Psoas muscle (tissue), 8 donors: ENCODE data around the gene ETV6. TPM values are rescaled to one million over a fixed set of nuclear protein-coding genes. Genes with fewer than 3 reads are reported as not detected.

Source experiments
- ATAC-seq, 4 donors: fragments of 200-7000 bp; cut with Tn5 transposase; one replicate each; pipeline ENCODE4 v1.9.1; 2020; ENCODE audit warnings: moderate library complexity in 3 of 4, mild to moderate bottlenecking in 2 of 4
- DNase-seq, 2 donors: peaks; one replicate each; pipeline ENCODE4 v3.0.0-alpha.2; 2020
- H3K27ac ChIP-seq: fragments of 200-600 bp; one replicate; pipeline ENCODE4 v1.8.0; 2022
- H3K27me3 ChIP-seq, 3 donors: fragments of 200-600 bp in 1 of 3; one replicate each; pipeline versions ENCODE4 v1.6.1 to v1.8.0; 2013 to 2022; ENCODE audit warnings: low read length in 2 of 3, mild to moderate bottlenecking in 2 of 3, moderate library complexity in 1 of 3; ENCODE audit not compliant: insufficient read depth in 3 of 3
- H3K36me3 ChIP-seq, 2 donors: fragments of 200-600 bp in 1 of 2; one replicate each; pipeline versions ENCODE4 v1.6.1 to v1.8.0; 2013 to 2022; ENCODE audit warnings: low read depth in 1 of 2, mild to moderate bottlenecking in 1 of 2, moderate library complexity in 1 of 2; ENCODE audit not compliant: insufficient read depth in 1 of 2
- H3K4me1 ChIP-seq: fragments of 200-600 bp; one replicate; pipeline ENCODE4 v1.8.0; 2022
- H3K4me3 ChIP-seq: fragments of 200-600 bp; one replicate; pipeline ENCODE4 v1.8.0; 2022; ENCODE audit warnings: mild to moderate bottlenecking
- H3K9me3 ChIP-seq: fragments of 200-600 bp; one replicate; pipeline ENCODE4 v1.8.0; 2022
- CTCF ChIP-seq: fragments of 200-600 bp; IDR thresholded peaks from one replicate; pipeline ENCODE4 v1.8.0; 2022; ENCODE audit warnings: antibody characterized with exemption
- WGBS, 3 donors: extraction: QIAGEN DNeasy Blood & Tissue Kit; methylation state at CpG; one replicate each; pipeline versions ENCODE4 v1.1.6 to v1.1.7; 2013; 5-methylcytosine and 5-hydroxymethylcytosine counted together
- intact Hi-C, 2 donors: fragments of 100-400 bp; cut with DNase I; formaldehyde crosslinking; loops; one replicate each; pipeline versions ENCODE4 v1.11.0 to v1.14.2; 2022
- polyA plus RNA-seq, 3 donors: library from polyadenylated mRNA; stranded (reverse); fragments of 200-250 nt; gene quantifications; one replicate each; pipeline ENCODE4 v1.2.3, GENCODE V29; 2013
- total RNA-seq, 4 donors: library from RNA; stranded (reverse); fragmentation: NEBNext Ultra II Directional in 2 of 4; extraction: Animal tissue kit (Norgen Biotek cat#: 25700) in 2 of 4; gene quantifications; one replicate each; pipeline versions ENCODE4 v1.2.1 to v1.2.4, GENCODE V29; 2021 to 2023
- donor health status: healthy with polysubstance abuse.
- donor health status: DM: no; HTN: no; CAD: no; lungs with moderate emphysema.
- donor health status: Bipolar disorder and iron deficiency.
- donor health status: healthy.
- donor health status: DM: yes; HTN: yes; CAD: no.
- donor health status: DM: no; HTN: no; CAD: no.
- donor health status: DM: no; HTN: no; CAD: no.
- donor health status: DM: yes; HTN: yes; CAD: no.

Gene ETV6
- total and polyA plus RNA-seq, 7 donors: 2.8 to 22.9 (median 4.9) TPM

- ATAC-seq (no peak), DNase-seq (no peak)
- H3K9me3 ChIP-seq: no peaks in the 10 kb centered on the region
- H3K4me1 ChIP-seq: peaks cover 15% of the 10 kb centered on the region
- 97 to 99% (median 98%) methylated on average over 6 of the region's 6 CpGs for WGBS, 3 donors
- H3K36me3 ChIP-seq: no peaks in the 10 kb centered on the region
- H3K27ac ChIP-seq: no peak overlapping the region
- no peak overlapping the region for H3K4me3 ChIP-seq
- intact Hi-C loops: loop anchor here in 1 of 2 donors (10.0 kb wide), 1 partner anchor 128 kb away; no protein-coding TSS in a partner anchor
- H3K27me3 ChIP-seq: no peaks in the 10 kb centered on the region
- no peak for TF ChIP-seq CTCF
These were observed 63.0 kb downstream of the ETV6 start for GRCh38 chr12:11712491-11712890.

GRCh38 chr12:11713202-11713601 is 63.7 kb downstream of the ETV6 start:
- no peak for TF ChIP-seq CTCF
- H3K27ac ChIP-seq: no peak overlapping the region
- DNase-seq (no peak), ATAC-seq (no peak)
- WGBS, 3 donors: 83 to 95% (median 93%) methylated on average over 4 of the region's 4 CpGs
- no peaks in the 10 kb centered on the region for H3K27me3 ChIP-seq
- intact Hi-C loops: loop anchor here in 1 of 2 donors (10.0 kb wide), 1 partner anchor 128 kb away; no protein-coding TSS in a partner anchor
- no peaks in the 10 kb centered on the region for H3K36me3 ChIP-seq
- no peaks in the 10 kb centered on the region for H3K9me3 ChIP-seq
- H3K4me1 ChIP-seq: peaks cover 15% of the 10 kb centered on the region
- H3K4me3 ChIP-seq: no peak overlapping the region

- 92 to 95% (median 94%) methylated on average over 5 of the region's 5 CpGs for WGBS, 3 donors
- intact Hi-C loops: loop anchor here in 1 of 2 donors (10.0 kb wide), 1 partner anchor 130 kb away; no protein-coding TSS in a partner anchor
- peaks cover 9% of the 10 kb centered on the region for H3K4me1 ChIP-seq
These were observed 65.2 kb downstream of the ETV6 start for GRCh38 chr12:11714626-11715025.

GRCh38 chr12:11715621-11716020 is 66.1 kb downstream of the ETV6 start:
- WGBS, 3 donors: 84 to 87% (median 86%) methylated on average over 4 of the region's 4 CpGs
- no peak for TF ChIP-seq CTCF
- Histone ChIP-seq H3K4me1 (peaks cover 10% of the 10 kb centered on the region), H3K4me3 (no peak overlapping the region), H3K27me3 (no peaks in the 10 kb centered on the region), H3K36me3 (no peaks in the 10 kb centered on the region), H3K9me3 (no peaks in the 10 kb centered on the region), H3K27ac (no peak overlapping the region)
- no peak for ATAC-seq
- no peak for DNase-seq
- intact Hi-C loops: loop anchor here in 1 of 2 donors (10.0 kb wide), 1 partner anchor 131 kb away; no protein-coding TSS in a partner anchor

More at GRCh38 chr12:11714626-11715025, 65.2 kb downstream of the ETV6 start:
- H3K27ac ChIP-seq: no peak overlapping the region
- ATAC-seq (no peak), DNase-seq (no peak)
- no peaks in the 10 kb centered on the region for H3K36me3 ChIP-seq
- H3K4me3 ChIP-seq: no peak overlapping the region
- H3K9me3 ChIP-seq: no peaks in the 10 kb centered on the region
- H3K27me3 ChIP-seq: no peaks in the 10 kb centered on the region
- TF ChIP-seq CTCF: no peak
